Parathyroid adenoma (tissue), 2 donors: ENCODE measurements around the gene B3GALT5.

Experiments
- H2AFZ ChIP-seq: fragments of 300-600 bp; sonication (generic); one replicate; pipeline ENCODE4 v1.7.0; 2017; ENCODE audit warnings: antibody characterized with exemption, mild to moderate bottlenecking
- H3K27ac ChIP-seq: fragments of 300-600 bp; sonication (generic); one replicate; pipeline ENCODE4 v1.7.0; 2017
- H3K27me3 ChIP-seq: fragments of 300-600 bp; sonication (generic); one replicate; pipeline ENCODE4 v1.7.0; 2017; ENCODE audit warnings: low read length; ENCODE audit not compliant: control insufficient read depth, insufficient read depth
- H3K36me3 ChIP-seq: fragments of 300-600 bp; sonication (generic); one replicate; pipeline ENCODE4 v1.7.0; 2017; ENCODE audit warnings: low read length; ENCODE audit not compliant: control insufficient read depth, insufficient read depth
- H3K4me1 ChIP-seq: fragments of 300-600 bp; sonication (generic); one replicate; pipeline ENCODE4 v1.7.0; 2017; ENCODE audit warnings: control low read depth
- H3K4me2 ChIP-seq: fragments of 300-600 bp; sonication (generic); one replicate; pipeline ENCODE4 v1.7.0; 2017; ENCODE audit warnings: low read length
- H3K4me3 ChIP-seq: fragments of 300-600 bp; sonication (generic); one replicate; pipeline ENCODE4 v1.7.0; 2017; ENCODE audit warnings: low read depth, low read length
- H3K79me2 ChIP-seq: fragments of 300-600 bp; sonication (generic); one replicate; pipeline ENCODE4 v1.7.0; 2017; ENCODE audit warnings: control low read depth
- H3K9ac ChIP-seq: fragments of 300-600 bp; sonication (generic); one replicate; pipeline ENCODE4 v1.7.0; 2017; ENCODE audit warnings: mild to moderate bottlenecking
- H3K9me3 ChIP-seq: fragments of 300-600 bp; sonication (generic); one replicate; pipeline ENCODE4 v1.7.0; 2017; ENCODE audit warnings: low read length; ENCODE audit not compliant: control insufficient read depth
- CTCF ChIP-seq: fragments of 300-600 bp; sonication (generic); IDR thresholded peaks from one replicate; pipeline ENCODE4 v1.7.0; 2017; ENCODE audit warnings: antibody characterized with exemption, mild to moderate bottlenecking
- donor health status: primary hyperparathyroidism.

B3GALT5 gene

GRCh38 chr21:39661740-39662139 is 49.0 kb downstream of the B3GALT5 start:
- no peaks in the 10 kb centered on the region for H3K9me3 ChIP-seq
- H3K4me1 ChIP-seq = no peaks in the 10 kb centered on the region
- TF ChIP-seq CTCF = no peak
- H3K27me3 ChIP-seq = no peaks in the 10 kb centered on the region
- H3K36me3 ChIP-seq = no peaks in the 10 kb centered on the region
- no peak overlapping the region for H3K27ac ChIP-seq
- no peak overlapping the region for H3K9ac ChIP-seq
- no peak overlapping the region for H3K4me2 ChIP-seq
- H3K4me3 ChIP-seq = no peak overlapping the region
- H2AFZ ChIP-seq = no peak overlapping the region
- no peaks in the 10 kb centered on the region for H3K79me2 ChIP-seq

GRCh38 chr21:39662411-39662953 is 49.7 kb downstream of the B3GALT5 start:
- no peak overlapping the region for H2AFZ ChIP-seq
- H3K4me1 ChIP-seq = no peaks in the 10 kb centered on the region
- H3K4me3 ChIP-seq = no peak overlapping the region
- H3K9ac ChIP-seq = no peak overlapping the region
- H3K27me3 ChIP-seq = no peaks in the 10 kb centered on the region
- H3K79me2 ChIP-seq = no peaks in the 10 kb centered on the region
- no peaks in the 10 kb centered on the region for H3K9me3 ChIP-seq
- H3K36me3 ChIP-seq = no peaks in the 10 kb centered on the region
- no peak overlapping the region for H3K4me2 ChIP-seq
- no peak for TF ChIP-seq CTCF
- no peak overlapping the region for H3K27ac ChIP-seq

- Histone ChIP-seq H3K36me3 (no peaks in the 10 kb centered on the region), H3K4me1 (no peaks in the 10 kb centered on the region), H3K4me3 (no peak overlapping the region), H3K79me2 (no peaks in the 10 kb centered on the region), H3K27ac (no peak overlapping the region), H3K27me3 (no peaks in the 10 kb centered on the region), H2AFZ (no peak overlapping the region), H3K9ac (no peak overlapping the region), H3K9me3 (no peaks in the 10 kb centered on the region), H3K4me2 (no peak overlapping the region)
- TF ChIP-seq CTCF = no peak
Measured at GRCh38 chr21:39663066-39663465, 50.3 kb downstream of the B3GALT5 start.

- H3K79me2 ChIP-seq = no peaks in the 10 kb centered on the region
- H3K9ac ChIP-seq = no peak overlapping the region
- H3K27me3 ChIP-seq = no peaks in the 10 kb centered on the region
- H3K9me3 ChIP-seq = no peaks in the 10 kb centered on the region
- H3K36me3 ChIP-seq = no peaks in the 10 kb centered on the region
- H3K4me2 ChIP-seq = no peak overlapping the region
- no peak for TF ChIP-seq CTCF
- no peak overlapping the region for H2AFZ ChIP-seq
- H3K27ac ChIP-seq = no peak overlapping the region
- H3K4me3 ChIP-seq = no peak overlapping the region
- no peaks in the 10 kb centered on the region for H3K4me1 ChIP-seq
Measured at GRCh38 chr21:39663742-39664492, 51.2 kb downstream of the B3GALT5 start.

GRCh38 chr21:39664586-39664985 is 51.8 kb downstream of the B3GALT5 start:
- no peak overlapping the region for H3K4me3 ChIP-seq
- no peak overlapping the region for H2AFZ ChIP-seq
- no peak overlapping the region for H3K27ac ChIP-seq
- H3K4me1 ChIP-seq = no peaks in the 10 kb centered on the region
- no peak overlapping the region for H3K4me2 ChIP-seq
- no peaks in the 10 kb centered on the region for H3K27me3 ChIP-seq
- no peaks in the 10 kb centered on the region for H3K36me3 ChIP-seq
- no peak overlapping the region for H3K9ac ChIP-seq
- H3K79me2 ChIP-seq = no peaks in the 10 kb centered on the region
- H3K9me3 ChIP-seq = no peaks in the 10 kb centered on the region
- no peak for TF ChIP-seq CTCF
